ENCODE data around the gene PPM1J.

- TF ChIP-seq OSR1 (CRISPR knock-in tag; IDR thresholded peaks at IDR 0.05) (no peak), ARNTL (CRISPR knock-in tag; IDR thresholded peaks at IDR 0.05; ENCODE audit: borderline replicate concordance, low read depth) (no peak), PATZ1 (CRISPR knock-in tag; IDR thresholded peaks at IDR 0.05; ENCODE audit: borderline replicate concordance) (no peak), CSDC2 (CRISPR knock-in tag; IDR thresholded peaks at IDR 0.05) (no peak), TSHZ2 (CRISPR knock-in tag; IDR thresholded peaks at IDR 0.05) (no peak)
Measured at GRCh38 chr1:112693821-112694220, 21.3 kb downstream of the PPM1J start.

Data from SK-N-SH treated with all-trans-retinoic acid at 6 μM for 48 hours (cell line).